T-helper 2 cell treated with Interferon-gamma antibody and Interleukin-4, amounts not matched to agents 100 ng/mL and 5 ng/mL, for 36 hours (primary cell): Measurements from ENCODE around the gene AXIN2. TPM values are rescaled to one million over a fixed set of nuclear protein-coding genes. Genes with fewer than 3 reads are reported as not detected.

Experiments
- intact Hi-C: fragments of 100-400 bp; cut with micrococcal nuclease; formaldehyde crosslinking; loops from one replicate; pipeline ENCODE4 v1.15.1; 2023
- total RNA-seq: library from RNA; stranded (reverse); gene quantifications from 2 replicates; pipeline ENCODE4 v1.2.3, GENCODE V29; 2022

The AXIN2 gene
- total RNA-seq, 1 donor from 2014 or later, result 6.2 TPM

DNA sequence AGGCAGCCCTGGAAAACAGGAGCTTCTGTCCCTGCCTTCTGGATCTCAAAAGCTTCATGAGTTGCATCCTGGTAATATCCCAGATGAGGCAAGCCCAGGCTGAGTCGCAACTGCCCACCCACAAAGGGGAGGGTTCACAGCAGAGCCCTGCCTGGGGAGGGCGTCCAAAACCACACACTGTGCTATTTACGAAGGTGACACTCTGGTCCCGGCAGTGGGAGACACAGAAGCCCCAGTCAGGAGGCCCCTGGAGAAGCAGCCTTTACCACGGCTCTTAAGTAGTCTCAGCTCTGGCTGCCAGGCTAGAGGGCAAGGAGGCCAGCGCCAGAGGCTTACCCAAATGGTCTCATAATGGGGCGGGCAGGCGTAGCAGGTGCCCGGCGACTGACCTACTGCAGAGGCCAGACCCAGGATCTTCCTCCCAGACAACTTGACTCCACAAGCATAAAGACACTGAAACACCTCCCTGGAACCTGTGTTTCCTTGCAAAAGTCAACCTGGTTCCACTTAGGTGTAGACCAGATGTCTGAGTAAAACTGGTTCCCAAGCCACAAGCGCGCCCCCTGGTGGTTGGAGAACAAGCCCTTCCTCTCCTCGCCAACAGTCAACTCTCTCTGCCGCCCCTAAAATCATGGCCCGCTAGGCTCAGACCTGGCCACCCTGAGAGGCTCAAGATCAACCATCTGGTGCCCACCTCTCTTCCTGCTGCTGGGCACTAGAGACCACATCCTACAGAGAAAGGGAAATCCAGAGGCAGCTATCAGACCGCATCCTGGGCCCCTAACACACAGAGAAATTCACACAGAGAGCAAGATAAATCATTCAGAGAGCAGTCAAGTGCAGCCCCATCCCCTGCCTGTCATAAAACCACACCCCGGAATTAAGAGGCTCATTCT, 5.2 kb downstream of the AXIN2 start:
- intact Hi-C loops, result loop anchor here (1.0 to 10.0 kb wide), 6 partner anchors 33 to 609 kb away; no protein-coding TSS in a partner anchor

DNA sequence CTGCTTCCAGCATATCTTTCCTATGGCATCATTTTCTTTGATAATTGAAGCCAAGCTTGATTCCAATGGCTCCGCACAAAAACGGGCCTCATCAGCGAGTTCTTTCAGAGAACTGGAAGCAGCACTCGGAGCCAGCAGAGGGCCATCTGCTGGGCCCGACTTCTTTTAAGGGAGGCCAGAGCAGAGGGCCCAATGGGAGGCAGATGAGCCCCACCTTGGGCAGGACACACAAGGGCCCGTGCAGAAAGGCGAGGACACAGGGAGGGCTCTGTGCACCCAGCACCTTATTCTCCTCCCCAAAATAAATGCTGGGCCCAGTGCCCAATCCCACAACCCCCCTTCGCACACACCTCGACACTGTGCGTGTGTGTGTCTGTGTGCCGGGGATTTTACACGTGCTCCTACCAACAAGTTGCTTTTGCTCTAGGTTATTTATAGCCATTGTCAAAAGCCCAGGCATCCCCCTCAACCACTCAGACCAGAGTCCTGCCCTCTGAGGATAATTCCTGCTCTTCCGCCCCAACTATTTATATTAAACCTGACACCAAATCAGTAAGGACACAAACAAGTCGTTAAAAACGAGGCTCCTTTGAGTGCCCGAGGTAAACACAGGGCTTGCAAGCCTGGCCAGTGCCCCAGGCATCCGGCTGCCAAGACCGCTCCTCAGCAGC, 6.8 kb downstream of the AXIN2 start:
- intact Hi-C loops, result loop anchor here (5.0 to 10.0 kb wide), 2 partner anchors 433 to 610 kb away; no protein-coding TSS in a partner anchor

DNA sequence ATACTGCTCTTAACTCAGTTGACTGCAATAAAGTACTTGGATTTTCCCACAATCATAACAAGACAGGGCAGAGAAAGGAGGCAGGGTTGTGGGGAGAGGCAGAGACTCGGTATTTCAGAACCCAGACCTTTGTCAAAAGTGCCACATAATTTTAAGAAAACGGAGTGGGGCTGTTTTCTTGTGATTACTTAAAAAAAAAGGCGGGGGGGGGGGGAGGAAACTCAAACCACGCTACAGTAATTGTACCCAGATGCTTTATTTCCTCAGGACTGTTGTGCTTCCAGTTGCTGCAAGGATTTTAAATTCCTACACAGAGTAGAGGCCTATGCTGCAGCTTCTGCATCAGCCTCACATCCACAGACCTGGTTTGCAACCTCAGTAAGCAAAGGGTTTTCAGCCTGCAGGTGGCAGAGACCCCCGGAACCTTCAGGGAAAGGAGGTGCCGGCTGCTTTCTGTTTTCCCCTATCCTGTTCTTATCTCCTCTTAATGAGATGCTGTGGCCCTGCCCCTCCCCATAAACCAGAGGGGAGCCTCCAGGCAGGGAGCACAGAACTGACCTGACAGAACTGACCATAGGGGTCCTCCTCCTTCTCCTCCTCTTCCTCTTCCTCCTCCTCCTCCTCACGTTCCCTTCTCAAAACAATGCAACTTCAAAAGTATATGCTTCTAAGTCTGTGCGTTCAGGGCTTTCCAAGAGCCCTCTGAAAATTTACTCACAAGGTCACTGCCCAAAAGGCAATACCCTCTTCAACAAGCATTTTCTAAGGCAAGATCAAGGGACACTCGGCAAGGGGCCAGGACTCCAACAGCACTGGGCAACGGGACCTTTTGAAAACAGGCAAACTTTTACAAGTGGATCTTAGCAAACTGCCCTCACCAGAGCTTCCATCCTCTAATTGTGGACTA, 7.5 kb downstream of the AXIN2 start:
- intact Hi-C loops, result loop anchor here (10.0 kb wide), 1 partner anchor 611 kb away; no protein-coding TSS in a partner anchor

DNA sequence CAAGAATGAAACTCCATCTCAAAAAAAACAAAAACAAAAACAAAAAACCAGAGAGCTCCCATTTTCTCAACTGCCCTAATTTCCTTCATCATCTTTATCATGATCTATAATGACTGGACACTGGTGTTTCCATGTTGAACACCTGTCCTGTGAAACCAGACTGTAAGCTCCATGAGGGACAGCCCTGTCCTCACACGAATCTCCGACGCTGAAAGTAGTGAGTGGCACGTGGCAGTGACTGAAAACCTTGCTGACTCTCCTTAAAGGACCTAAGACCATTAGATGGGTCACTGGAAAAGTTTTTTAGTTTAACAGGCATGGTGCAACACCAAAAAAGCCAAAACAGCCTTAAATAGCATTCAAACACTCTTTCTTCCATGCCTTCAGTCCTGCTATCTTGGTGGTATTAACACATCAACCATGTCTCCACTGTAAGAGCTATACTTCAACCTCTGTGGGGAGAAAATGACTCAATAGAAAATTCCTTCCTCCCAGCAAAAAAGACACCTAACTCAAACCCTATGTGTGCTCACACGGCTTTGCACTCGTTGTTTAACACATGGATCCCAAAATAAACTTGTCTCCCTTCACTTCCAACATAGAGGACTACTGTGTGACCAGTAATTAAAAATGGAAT, 8.3 kb downstream of the AXIN2 start:
- intact Hi-C loops, result loop anchor here (10.0 kb wide), 1 partner anchor 612 kb away; no protein-coding TSS in a partner anchor

DNA sequence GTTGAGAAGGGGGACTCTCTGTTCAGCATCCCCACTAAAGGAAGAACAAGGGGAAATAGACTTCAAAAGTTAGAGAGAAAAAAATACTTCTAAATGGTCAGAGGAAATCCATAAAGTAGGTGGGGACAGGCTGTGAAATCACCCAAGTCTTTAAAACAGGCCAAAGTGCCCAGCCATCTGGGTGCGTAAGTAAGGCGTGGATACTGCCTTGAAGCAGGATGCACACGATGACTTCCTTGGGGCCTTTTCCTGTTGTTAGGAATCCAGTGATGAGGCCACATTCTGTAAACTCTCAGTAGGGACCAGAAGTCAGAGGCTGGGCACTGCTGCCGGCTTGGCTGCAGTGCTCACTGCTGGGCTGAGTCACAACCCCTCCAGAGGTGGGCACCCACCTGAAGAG, 9.2 kb downstream of the AXIN2 start:
- intact Hi-C loops, result loop anchor here (10.0 kb wide), 1 partner anchor 613 kb away; no protein-coding TSS in a partner anchor

DNA sequence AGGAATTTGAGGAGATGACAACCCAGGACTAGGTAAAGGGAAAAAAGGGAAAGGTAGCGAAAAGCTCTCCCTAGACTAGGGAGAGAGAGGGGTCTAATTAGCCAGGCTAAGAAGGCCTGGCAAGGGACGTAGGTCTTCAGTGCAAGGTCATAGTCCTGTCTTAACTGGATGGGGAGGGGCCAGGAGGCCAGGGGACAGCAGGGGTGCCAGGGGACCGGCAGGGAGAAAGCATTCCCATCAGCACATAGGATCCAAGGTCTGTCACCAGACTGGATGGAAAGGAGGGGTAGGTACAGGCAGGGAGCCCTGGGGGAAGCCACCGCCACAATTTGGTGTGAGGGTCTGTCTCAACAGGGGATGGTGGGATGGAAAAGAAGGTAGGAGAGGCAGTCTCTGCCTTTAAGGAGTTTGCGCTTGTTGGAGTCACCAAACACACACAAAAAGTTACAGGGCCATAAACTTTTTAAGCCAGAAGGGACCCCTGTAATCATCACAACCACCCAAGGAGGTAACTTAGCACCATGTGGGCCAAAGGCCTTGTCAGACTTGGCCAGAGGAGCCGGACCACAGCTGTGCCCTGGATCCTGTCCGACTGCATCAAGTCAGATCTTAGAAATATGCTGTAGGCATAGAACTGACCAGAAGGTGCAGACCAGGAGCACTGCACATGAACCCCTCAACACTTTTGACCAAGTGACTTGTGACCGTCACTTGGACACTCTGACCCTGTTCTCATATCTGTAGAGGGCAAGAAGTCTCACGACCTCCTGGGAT, 10.0 kb downstream of the AXIN2 start:
- intact Hi-C loops, result loop anchor here (10.0 kb wide), 1 partner anchor 613 kb away; no protein-coding TSS in a partner anchor

DNA sequence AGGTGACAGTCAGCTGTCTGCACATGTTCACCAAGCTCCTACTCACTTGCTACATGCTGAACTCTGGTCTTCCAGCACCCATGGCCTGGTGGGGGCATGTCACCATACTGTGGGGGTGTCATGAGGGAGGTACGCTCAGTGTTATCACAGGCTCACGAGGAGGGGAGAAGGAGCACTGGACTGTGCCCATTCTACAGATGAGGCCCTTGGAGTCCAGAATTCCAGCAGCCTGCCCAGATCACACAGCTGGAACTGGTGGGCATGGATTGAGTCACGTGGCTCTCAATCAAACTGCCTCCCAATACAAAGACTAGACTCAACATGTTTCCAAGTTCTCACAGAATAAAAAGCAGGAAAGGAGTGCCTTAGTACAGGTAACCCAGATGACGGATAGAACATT, 10.7 kb downstream of the AXIN2 start:
- intact Hi-C loops, result loop anchor here (10.0 kb wide), 1 partner anchor 614 kb away; no protein-coding TSS in a partner anchor

DNA sequence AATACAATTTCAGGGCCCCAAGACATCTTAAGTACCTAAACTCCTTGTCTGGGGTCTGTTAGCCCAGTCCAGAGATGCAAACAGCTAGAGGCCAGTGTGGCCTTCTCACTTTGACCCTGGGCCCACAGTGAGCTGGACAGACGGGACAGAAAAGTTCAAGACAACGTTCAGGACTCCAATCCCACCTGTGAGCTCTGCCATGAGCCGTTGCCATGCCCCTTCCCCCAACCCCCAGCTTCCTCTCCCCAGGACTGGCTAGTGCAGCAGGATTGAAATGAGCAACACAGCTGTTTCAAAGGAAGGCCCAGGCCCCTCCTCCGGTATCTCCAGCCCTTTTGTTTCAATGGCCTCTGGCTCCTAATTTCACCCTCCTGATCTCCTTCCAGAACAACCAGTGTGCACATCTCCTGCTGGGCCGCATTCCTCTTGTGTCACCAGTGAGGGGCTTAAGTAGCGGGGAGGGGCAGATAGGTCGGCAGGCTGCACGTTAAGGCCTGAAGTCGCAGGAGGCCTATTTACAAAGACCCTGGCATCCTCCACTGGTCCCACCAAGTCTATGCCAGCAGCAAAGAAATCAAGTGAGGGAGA, 11.3 kb downstream of the AXIN2 start:
- intact Hi-C loops, result loop anchor here (10.0 kb wide), 1 partner anchor 615 kb away; no protein-coding TSS in a partner anchor

DNA sequence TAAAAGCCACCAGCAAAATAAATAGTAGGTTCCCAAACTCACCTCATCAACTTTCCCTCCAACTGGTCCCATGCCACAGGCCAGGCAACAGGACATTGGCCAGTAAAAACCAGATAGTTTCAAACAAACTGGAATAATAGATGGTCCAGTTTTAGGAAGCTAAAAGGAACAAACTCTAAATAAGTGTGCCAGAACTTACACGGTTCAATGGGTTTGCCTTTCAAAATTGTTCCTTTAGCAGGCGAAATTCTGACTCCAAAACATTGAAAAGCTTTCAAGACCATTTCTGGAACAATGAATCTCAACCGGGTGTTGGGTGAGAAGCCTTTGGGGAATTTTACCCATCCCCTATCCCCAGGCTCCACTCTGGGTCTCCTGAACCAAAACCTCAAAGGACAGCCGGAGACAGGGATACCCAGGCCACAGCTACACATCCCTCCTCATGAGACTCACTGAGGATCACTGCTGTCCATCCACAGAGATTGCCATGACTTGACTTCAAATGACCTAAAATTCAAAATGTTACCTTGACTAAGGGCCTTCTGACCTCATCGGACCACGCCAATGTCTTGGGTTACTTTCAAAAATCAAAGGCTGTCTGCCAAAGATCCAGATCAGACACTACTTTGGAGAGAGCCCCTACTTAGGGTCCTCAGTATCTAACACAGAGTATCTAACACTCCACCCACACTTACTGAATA, 13.0 kb downstream of the AXIN2 start:
- intact Hi-C loops, result no loop called here

DNA sequence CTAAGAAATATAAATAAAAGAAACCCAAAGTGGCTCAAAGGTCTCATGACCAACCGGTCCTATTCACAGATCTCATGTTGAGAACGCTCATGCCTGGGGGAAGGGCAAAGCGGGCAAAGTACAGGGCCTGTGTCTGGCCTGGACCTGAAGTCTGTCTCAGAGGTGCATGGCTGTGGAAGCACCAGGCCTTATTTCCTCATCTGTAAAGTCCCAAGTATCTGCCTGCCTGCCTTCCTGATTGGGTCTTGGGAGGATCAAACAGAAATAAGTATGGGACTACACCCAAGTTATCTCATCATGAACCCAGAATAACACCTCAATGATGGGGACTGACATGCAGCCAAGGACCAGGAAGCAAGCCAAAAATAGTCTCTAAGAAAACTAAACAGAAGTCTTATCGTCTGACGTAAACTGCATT, 14.2 kb downstream of the AXIN2 start:
- intact Hi-C loops, result no loop called here

DNA sequence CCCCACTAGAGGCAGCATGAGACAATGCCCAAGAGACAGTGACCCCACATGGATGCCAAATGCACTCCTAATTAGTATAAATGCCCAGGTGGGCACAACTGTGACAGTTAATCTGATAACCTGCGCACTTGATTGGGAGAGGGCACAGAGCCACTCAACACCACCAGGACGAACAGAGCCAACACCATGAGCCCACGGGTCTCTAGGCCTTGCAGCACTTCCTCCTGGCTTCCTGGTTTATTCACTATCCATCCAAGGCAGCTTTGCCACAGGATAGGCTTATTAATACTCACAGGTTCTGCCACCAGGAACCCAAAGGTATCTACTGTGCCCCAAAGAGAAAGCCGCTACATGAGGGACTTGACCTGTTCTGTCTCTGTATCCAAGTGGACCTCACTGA, 14.9 kb downstream of the AXIN2 start:
- intact Hi-C loops, result no loop called here

DNA sequence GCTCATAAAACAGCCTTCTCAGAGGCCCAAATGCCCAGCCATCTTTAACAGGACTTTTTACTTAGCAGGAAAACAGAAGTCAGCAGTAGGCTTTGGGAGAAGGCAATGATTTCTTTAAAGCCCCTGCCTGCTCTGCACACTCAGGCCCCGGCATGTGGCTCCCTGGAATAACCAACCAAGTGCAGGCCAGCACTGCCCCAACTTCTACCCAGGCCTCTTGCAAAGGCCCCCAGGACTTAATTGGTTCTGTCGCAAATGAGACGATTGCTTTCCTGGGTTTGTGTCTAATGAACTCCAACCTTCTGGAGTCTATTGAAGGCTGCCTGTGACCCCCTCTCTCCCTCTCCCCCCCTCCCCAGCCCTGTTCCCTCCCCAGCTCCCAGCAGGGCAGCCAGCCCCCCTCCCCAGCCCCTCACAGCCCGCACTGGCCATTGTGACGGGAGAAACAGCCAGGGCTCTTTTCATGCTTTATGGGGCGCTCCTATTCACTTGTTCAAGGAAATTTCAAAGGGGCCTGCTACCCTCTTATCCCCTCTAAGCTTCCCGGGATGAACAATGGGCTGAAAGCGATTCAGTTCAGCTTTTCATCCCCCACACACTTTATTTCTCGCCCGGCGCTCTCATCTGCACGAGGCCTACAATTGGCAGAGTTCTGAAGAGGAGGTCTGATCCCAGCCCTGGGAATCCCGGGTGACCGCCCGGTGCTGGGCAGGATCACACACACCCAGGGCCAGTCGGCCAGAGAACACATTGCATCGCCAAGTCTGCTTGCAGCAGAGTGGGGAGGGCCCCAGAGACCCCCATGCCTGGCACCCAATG, 15.5 kb downstream of the AXIN2 start:
- intact Hi-C loops, result no loop called here

DNA sequence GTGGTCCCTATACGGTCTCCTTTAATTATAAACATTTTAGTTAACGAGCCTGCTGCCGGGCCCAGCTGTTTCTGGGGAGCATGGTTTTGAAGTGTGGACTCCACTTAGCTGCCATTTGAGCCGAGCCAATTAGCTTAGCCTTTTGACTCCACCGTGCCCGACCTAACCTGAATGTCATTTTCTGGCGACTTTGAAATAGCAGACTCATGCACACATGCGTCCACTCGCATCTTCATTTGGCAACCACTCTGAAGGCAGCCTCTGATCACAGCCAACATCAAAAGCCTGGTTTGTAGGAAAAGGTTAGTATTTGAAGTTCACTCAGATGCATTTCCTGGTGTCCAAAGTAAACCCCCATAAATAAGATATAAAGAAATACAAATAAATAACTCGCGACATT, 16.8 kb downstream of the AXIN2 start:
- intact Hi-C loops, result no loop called here

DNA sequence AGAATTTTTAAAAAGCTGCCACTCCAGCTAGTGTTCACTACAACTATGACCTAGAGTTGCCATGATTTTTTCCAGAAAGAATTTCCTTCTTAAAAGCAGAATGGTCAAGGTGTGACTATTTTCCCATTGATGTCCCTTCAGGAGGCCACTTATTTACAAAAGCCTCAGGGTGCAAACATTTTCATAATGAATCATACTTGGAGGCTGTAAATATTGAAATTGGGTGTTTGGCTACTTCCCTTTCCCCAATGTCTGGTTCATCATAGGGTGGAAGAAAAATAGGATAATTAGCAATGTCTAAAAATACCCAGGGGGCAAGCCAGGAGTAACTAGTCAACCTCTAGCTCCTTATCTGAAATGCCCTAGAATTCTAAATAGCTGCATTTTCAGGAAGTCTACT, 18.8 kb downstream of the AXIN2 start:
- intact Hi-C loops, result no loop called here

DNA sequence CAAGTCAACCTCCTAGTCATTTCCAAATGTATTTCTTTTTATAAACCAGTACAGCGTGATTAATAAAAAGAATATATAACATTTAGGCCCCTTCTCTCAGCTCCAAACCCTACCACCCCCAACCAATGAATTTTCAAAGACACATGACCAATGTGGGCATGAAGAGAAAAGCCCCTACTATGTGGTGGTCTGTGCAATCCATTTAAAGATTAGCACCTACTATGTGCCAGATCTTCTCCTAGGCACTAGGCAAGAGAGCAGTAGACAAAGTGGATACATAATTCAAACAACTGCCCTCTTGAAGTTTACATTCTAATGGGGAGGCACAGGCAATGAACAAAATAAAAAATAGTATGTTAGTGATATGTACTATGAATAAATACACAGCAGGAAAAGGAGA, 19.4 kb downstream of the AXIN2 start:
- intact Hi-C loops, result no loop called here

DNA sequence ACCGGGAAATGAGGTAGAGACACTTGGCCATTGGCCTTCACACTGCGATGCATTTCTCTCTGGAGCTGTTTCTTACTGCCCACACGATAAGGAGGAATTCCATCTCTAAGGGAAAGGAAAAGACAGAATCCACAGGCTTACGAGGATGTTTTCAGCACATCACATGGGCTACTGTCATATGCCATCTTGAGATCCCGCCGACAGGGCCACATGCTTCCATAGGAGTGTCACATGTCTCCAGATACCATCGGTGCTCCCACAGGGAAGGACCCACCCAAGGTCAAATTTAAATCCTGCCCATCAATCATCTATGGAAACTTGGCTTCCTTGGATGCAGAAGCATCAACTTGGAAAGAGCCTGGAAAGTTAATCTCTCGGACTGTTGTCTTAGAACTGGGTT, 20.0 kb downstream of the AXIN2 start:
- intact Hi-C loops, result no loop called here

DNA sequence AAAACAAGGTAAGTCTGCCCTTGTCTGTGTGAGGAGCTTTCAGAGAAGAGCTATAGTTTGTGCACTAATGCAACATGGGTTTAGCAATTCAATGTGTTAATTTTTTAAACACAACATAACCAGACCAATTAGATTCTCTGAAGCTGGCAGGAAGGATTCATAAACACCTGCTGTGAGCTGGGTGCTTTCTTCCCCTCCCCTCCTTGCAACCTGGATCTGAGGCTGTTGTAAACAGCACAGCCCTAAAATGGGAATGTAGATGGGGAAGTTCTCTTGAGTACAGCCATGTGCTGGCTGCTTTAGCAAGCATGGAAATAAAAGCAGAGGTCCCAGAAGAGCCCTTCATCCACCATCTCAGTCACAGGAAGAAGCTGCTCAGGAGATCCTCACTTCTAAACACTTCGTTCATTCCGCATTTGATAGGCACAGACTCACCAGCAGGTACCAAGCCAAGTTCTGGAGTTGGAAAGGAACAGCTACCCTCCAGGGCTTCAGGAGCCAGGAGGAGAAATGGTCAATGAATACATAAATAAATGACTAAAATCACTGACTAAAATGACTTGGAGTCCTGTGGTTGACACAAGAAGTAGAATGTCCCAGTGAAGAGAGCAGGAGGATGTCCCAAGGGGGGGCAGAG, 21.7 kb downstream of the AXIN2 start:
- intact Hi-C loops, result no loop called here
